ENCODE measurements around the gene ACVR1B. TPM values are rescaled to one million over a fixed set of nuclear protein-coding genes. Genes with fewer than 3 reads are reported as not detected.
A peak's percentile ranks its signal among the peaks of the same experiment; 100 is the strongest.

ACVR1B gene
- total and polyA plus RNA-seq, 10 donors, result 2.8 to 27.6 (median 18.6) TPM

- peak overlapping the region in 7 of 8 donors; percentile 69 to 94 (median 84) for H3K27ac ChIP-seq
- H3K27me3 ChIP-seq (replicated peaks in 1 of 7), result peaks cover 0 to 1% (median 0%) of the 10 kb centered on the region in 7 donors
- intact Hi-C loops (cut with DNase I; ENCODE audit: low total_unique reads), result no loop called here
- no peaks in the 10 kb centered on the region for H3K9me3 ChIP-seq
- H3K4me1 ChIP-seq, result peaks cover 19 to 90% (median 66%) of the 10 kb centered on the region in 6 donors
- no peak for TF ChIP-seq POLR2A (IDR thresholded peaks at IDR 0.05)
- no peak for TF ChIP-seq POLR2AphosphoS5 (IDR thresholded peaks at IDR 0.05)
- no peak for TF ChIP-seq CTCF (IDR thresholded peaks at IDR 0.05 in 8 of 11, conservative IDR thresholded peaks at IDR 0.05 in 3 of 11)
- H3K4me3 ChIP-seq, result no peak overlapping the region
- no peak for DNase-seq
- H3K36me3 ChIP-seq, result no peaks in the 10 kb centered on the region
- 63 to 83% (median 72%) methylated on average over 7 to 8 of the region's 8 CpGs for WGBS, 5 donors
Observed at GRCh38 chr12:52042706-52043385, 91.3 kb downstream of the ACVR1B start.

- Histone ChIP-seq H3K36me3 (no peaks in the 10 kb centered on the region), H3K4me1 (peaks cover 19 to 85% (median 59%) of the 10 kb centered on the region in 6 donors), H3K27ac (peak overlapping the region; percentile 11 to 94 (median 83)), H3K9me3 (no peaks in the 10 kb centered on the region), H3K27me3 (replicated peaks in 1 of 7) (no peaks in the 10 kb centered on the region), H3K4me3 (peak overlapping the region in 1 of 8 donors; percentile 1)
- TF ChIP-seq POLR2A (IDR thresholded peaks at IDR 0.05), result no peak
- TF ChIP-seq CTCF (IDR thresholded peaks at IDR 0.05 in 8 of 11, conservative IDR thresholded peaks at IDR 0.05 in 3 of 11), result no peak
- TF ChIP-seq POLR2AphosphoS5 (IDR thresholded peaks at IDR 0.05), result peak; percentile 14 to 64 (median 58)
- DNase-seq, result no peak
- 65 to 83% (median 71%) methylated on average over 19 to 21 of the region's 21 CpGs for WGBS, 5 donors
- intact Hi-C loops (cut with DNase I; ENCODE audit: low total_unique reads), result no loop called here
Observed at GRCh38 chr12:52043386-52044212, 92.1 kb downstream of the ACVR1B start.

- peak; percentile 75 for DNase-seq
- peak overlapping the region; percentile 11 to 94 (median 83) for H3K27ac ChIP-seq
- intact Hi-C loops (cut with DNase I; ENCODE audit: low total_unique reads), result no loop called here
- peak overlapping the region in 1 of 8 donors; percentile 1 for H3K4me3 ChIP-seq
- peaks cover 23 to 85% (median 53%) of the 10 kb centered on the region in 6 donors for H3K4me1 ChIP-seq
- TF ChIP-seq POLR2AphosphoS5 (IDR thresholded peaks at IDR 0.05) (peak in 2 of 3 donors; percentile 62 to 72), CTCF (IDR thresholded peaks at IDR 0.05 in 8 of 11, conservative IDR thresholded peaks at IDR 0.05 in 3 of 11) (no peak), POLR2A (IDR thresholded peaks at IDR 0.05) (no peak)
- 58 to 85% (median 71%) methylated on average over 14 to 18 of the region's 18 CpGs for WGBS, 5 donors
- no peaks in the 10 kb centered on the region for H3K9me3 ChIP-seq
- H3K36me3 ChIP-seq, result no peaks in the 10 kb centered on the region
- H3K27me3 ChIP-seq (replicated peaks in 1 of 7), result no peaks in the 10 kb centered on the region
Observed at GRCh38 chr12:52044292-52044983, 92.9 kb downstream of the ACVR1B start.

All from spleen (tissue), 11 donors.